Suppressor macrophage treated with lipopolysaccharide for 4 hours (primary cell): ENCODE measurements around the gene SHANK3.
"Not testable (repeated sequence)": the region's sequence is repeated elsewhere in the genome, so short reads cannot be mapped to it uniquely, and the experiment has no call there.

Experiments used
- DNase-seq: peaks from one replicate; pipeline ENCODE4 v3.0.0-alpha.2; 2020

Gene SHANK3

DNA sequence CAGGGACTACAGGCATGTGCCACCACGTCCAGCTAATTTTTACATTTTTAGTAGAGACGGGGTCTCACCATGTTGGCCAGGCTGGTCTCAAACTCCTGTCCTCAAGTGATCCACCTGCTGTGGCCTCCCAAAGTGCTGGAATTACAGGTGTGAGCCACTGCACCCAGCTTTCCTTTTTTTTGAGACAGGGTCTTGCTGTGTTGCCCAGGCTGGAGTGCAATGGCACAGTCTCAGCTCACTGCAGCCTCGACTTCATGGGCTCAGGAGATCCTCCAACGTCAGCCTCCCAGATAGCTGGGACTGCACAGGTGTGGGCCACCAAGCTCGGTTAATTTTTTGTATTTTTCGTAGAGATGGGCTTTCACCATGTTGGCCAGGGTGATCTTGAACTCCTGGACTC, 18.0 kb upstream of the SHANK3 start:
- not testable (repeated sequence) for DNase-seq

DNA sequence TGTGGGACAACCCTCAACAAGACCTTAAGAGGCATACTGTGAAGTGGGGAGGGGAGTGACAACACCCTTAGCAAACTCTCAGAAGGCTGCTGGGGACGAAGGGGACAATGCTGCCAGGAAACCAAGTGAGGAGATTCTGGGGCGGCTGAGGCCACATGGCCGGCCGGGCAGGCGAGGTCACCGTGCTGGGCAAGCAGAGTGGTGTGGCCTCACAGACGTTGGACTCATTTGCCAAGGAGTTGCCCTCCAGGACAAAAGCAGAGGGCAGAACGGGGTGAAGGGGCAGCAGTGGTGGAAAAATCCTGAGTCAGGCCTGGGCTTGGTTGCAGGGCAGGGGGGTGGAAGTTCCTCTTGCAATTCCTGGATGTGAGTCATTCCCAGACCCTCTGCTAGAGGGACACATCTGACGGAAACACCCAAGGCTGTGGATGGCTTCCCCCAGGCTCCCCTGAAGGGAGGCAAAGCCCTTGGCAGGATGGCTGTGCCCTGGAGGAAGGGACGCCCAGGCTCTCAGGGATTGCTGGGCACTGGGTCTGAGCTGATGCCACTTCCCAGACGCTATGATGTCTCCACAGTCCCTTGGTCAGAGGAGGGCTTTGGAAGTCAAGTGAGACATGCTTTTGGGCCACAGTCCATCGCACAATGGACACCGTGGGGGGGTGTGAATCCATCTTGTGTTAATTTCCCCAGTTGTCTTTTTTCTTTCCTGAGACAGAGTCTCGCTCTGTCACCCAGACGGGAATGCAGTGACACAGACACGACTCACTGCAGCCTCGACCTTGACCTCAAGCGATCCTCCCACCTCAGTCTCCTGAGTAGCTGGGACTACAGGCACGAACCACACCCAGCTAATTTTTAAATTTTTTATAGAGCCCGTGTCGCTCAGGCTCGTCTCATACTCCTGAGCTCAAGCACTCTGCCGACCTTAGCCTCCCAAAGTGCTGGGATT, 16.2 kb upstream of the SHANK3 start:
- DNase-seq = peak; percentile 60

DNA sequence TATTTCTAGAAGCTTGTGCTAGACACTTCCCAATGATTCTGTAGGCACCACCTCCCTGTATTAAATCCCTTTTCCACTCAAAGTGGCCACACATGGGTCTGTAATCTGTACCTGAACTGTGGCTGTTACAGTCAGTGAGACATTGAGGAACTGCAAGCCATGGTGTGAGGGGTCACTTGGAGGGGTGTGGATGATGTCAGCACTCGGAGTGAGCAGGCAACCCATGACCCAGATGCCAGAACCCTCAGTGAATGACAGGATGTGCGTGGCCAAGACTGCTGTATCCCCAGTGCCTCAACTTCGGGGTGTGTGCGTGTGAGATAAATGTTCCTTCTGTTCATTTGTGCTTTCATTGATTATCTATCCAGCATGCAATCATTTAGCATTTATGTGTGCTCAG, 14.7 kb upstream of the SHANK3 start:
- peak; percentile 26 for DNase-seq

DNA sequence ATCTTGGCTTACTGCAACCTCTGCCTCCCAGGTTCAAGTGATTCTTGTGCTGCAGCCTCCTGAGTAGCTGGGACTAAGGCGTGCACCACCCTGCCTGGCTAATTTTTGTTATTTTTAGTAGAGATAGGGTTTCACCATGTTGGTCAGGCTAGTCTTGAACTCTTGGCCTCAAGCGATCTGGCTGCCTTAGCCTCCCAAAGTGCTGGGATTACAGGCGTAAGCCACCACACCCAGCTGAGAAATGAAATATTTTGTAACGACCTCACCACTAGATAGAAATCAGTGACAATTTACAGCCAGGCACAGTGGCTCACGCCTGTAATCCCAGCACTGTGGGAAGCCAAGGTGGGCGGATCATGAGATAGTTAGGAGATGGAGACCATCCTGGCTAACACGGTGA, 12.9 kb upstream of the SHANK3 start:
- not testable (repeated sequence) for DNase-seq

DNA sequence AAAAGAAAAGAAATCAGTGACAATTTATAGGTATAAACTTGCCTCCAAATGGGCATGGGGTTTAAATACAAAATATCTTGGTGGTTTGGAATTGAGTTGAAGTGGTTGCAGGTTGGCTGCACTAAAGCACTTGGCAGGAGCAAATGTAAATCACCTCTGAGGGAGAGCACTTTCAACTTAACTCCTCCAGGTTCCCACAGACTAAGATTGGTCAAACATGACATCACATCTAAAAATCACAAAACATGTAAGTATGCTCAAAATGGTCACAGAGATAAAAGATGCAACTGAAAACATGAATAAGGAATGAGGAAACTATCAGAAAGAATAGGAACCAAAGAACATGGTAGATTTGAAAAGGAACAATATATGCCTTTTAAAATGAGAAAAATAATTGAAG, 12.3 kb upstream of the SHANK3 start:
- no peak for DNase-seq

DNA sequence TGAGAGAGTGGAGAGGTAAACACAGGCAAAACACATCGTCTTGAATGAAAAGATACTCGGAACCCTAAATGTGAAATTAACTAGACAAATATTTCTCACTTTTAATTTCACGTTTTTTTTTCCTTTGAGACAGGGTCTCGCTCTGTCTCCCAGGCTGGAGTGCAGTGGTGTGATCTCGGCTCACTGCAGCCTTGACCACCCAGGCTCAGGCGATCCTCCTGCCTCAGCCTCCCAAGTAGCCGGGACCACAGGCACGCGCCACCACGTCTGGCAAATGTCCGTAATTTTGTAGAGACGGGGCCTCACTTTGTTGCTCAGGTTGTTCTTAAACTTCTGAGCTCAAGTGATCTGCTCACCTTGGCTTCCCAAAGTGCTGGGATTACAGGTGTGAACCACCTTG, 7.4 kb upstream of the SHANK3 start:
- no peak for DNase-seq

DNA sequence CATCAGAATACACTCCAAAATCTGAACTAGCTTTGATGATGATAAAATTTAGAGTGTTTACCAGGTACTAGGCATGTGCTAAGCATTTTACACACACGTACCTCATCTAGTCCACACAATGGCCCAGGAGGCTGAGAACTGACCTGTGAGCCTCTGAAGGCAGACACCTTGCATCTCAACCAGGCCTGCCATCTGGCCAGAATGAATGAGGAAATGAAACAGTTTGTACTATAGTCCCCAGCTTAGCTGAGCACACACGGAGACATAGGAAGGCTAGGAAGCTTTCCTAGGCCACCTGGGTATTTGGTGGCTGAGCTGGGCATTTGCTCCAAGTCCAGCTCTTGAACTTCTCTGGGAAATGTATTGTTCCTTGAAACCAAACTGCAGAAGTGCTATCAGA, 6.9 kb upstream of the SHANK3 start:
- DNase-seq = no peak

DNA sequence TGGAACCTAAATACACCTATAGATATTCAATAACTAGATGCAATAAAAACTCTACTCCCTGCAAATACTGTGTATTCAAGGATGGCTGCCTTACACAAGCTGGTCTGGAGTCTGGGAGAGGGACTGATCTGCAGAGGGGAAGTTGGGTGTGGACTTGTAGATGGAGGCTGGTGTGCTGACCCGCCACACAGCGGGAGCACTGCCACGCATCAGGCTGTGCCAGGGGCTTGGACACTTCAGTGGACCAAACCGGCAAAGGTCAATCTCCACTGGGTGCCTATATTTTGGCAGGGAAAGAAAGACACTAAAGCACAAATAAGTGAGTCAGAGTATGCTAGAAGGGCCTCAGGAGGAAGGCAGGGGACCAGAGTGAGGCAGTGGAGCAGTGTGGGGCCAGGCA, 2.1 kb upstream of the SHANK3 start:
- no peak for DNase-seq

DNA sequence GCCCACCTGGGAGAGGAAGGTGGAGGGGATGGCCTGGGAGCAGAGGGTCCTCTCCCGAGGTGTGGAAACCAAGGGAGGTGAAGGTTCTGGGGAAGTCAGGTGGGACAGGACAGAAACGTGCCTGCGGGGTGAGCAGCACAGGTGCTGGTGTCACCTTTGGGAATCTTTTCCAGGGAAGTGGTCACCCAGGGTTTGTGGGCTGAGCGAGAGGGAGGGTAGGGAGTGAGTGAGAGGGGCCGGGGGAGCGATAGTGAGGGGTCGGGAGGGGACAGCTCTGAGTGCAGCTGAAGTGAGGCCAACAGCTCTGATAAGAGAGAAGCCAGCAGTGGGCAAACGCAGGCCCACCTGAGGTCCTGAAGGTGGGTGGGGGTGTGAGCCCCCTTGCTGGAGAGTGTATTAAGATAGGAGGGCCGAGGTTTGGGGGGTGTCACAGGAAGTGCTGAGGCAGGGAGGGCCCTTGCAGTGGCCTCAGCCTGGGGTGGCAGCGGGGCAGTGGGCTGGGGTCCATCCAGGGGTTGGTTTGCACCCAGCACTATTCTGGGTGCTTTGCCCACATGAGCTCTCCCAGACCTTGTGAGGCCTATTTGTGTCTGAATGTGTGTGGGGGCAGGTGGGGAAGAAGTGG, 1.6 kb upstream of the SHANK3 start:
- no peak for DNase-seq

DNA sequence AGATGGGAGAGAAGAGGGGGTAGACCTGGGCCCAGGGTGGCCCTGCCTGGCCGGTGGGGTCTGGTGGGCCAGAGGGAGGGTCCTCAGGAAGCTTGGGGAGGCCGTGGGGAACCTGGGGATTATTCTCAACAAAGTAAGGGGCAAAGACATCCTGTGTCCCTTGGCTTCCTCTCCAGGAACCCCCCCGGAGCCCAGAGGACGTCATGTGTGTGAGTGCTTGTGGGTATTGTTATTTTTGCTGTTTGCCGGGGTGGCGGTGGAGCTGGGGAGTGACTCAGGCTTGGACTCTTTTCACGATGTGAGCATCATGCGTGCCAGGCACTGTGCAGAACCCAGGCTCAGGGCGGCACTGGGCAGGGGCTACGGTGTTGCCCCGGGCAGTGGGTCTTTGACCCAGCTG, 982 bp upstream of the SHANK3 start:
- DNase-seq = no peak

DNA sequence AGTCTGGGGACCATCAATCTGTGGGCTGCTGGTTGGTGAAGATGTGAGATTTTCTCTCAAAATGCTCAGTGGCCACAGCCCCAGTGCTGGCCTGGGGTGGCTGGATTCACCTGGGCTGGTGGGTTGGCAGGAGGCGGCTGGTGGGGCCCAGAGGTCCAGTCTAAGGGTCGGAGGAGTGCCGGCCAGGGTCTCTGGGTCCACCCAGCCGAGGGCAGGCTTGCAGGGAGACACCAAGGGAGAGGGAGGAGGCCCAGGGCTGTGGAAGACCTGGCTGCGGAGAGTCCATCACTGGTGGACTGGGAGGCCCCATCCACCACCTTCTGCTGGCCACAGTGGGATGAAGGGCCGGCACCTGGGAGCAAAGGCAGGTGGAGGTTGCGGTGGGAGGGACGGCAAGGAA, 582 bp upstream of the SHANK3 start:
- DNase-seq = no peak

DNA sequence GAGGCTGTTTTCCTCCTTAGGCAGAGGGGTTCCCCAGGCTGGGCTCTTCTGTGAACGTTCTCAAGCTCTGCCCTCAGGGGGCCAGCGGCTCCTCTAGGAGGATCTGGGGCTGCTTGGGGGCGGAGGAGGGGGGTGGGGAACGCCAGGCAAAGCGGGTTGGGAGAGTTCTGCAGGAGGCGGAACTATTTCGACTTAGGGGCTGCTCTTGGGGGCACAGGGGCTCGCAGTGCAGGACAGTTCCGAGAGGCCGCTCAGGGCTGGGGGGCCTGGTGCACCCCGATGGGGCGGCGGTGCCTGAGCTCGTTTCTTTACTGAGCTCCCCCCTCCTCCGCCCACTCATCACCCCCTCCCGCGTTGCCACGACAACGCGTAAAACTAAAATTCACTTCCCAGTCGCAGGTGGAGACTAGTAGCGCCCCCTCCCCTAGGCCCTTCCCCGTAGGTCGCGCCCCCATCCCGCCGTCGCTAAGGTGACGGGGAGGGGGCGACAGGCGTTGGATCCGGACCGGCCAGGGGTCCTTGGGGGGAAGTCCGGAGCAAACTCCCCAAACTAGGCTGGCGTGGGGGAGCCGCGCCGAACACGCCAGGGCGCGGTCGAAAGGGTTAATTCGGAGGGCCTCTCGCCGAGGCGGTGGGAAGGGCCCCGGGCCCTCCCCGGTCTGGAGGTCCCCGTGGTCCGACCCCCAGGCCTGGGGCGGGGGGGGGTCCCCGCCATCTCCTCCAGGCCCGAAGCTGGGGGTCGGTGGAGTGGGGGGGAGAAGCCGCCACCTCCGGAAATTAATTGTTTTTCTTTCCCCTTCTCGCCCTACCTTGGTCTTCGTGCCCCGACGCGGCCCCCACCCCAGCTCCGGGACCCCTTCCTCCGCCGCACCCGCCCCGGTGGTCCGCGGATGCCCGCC, 857 bp downstream of the SHANK3 start:
- DNase-seq = no peak

DNA sequence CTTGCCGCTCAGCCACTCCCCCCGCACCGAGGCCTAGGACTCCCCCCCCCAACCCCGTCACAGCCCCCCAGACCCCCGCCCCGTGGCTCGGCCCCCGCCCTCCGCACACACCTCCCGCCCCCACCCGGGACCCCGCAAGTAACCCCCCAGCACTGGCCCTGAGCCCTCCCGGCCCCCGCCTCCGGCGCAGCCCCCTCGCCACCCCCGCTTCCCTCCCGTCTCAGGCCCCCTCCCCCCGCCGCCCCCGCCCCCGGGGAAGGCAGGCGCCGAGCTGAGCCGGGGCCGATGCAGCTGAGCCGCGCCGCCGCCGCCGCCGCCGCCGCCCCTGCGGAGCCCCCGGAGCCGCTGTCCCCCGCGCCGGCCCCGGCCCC, 1.5 kb downstream of the SHANK3 start:
- no peak for DNase-seq

DNA sequence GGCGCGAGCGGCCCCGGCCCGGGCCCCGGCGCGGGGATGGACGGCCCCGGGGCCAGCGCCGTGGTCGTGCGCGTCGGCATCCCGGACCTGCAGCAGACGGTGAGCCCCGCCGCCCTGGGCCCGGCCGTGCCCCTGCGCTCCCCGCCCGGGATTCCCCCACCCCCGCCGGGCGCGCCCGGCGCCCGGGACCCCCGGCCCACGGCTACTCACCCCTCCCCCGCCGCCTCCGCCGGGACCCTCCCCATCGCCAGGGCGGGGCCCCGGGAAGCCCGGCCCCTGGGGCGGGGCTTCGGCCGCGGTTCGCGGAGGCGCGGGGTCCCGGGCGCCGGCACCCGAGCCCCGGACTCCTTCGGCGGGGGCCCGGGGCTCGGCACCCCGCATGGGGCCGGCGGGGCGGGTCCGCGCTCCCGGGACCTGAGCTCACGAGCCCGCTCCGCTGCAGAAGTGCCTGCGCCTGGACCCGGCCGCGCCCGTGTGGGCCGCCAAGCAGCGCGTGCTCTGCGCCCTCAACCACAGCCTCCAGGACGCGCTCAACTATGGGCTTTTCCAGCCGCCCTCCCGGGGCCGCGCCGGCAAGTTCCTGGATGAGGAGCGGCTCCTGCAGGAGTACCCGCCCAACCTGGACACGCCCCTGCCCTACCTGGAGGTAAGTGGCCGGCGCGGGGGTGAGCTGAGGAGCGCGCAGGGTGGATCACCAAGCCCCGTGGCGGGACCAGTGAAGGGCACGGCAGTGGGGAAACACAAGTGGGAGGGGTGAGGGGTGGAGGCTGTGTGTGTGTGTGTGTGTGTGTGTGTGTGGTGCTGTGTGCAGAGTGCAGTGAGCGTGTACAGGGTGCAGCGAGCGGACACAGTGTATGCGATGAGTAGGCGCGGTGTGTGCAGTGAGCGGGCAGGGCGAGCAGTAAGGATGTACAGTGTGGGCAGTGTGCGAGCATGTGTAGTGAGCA, 2.3 kb downstream of the SHANK3 start:
- DNase-seq = no peak

DNA sequence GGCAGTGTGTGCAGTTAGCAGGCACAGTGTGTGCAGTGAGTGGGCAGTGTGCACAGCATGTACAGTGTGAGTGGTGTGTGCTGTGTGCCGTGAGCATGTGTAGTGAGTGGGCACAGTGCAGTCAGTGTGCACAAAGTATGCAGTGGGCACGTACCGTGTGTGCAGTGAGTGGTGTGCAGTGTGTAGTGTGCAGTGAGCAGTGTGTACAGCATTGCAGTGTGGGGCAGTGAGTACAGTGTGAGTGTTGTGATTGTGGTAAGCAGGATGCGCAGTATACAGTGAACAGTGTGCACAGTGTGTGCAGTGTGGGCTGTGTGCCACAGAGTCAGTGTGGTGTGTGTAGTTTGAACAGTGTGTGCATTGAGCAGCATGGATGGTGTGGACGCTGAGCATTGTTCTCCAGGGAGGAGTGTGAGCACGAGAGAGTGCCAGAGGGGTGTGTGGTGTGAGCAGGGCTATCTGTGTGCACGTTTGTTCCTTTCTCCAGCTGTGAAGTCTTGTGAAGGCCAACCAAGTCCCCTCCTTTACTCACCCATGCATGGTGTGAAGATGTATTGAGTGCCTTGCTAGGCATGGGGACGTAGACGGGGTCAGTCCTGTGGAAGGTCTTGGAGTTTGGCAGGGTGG, 3.0 kb downstream of the SHANK3 start:
- DNase-seq = no peak

DNA sequence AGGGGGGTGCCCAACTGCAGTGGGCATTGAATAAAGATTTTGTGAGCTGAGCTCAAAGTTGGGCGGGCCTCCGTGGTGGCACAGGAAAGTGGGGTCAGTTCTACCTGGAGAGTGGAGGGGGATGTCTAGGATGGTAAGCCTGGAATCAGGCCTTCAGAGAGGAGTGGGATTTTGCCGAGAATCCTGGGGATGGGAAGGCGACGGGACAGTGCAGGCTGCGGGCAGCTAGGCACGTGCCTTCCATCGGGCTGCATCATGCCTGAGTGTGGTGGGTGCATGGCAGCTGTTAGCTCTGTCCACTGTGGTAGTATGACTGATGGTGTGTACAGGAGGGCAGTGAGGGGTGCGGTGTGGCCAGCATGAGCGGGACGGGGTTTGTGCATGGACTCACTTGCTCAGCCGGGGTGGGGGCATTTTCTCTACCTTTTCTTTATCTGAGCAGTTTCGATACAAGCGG, 3.6 kb downstream of the SHANK3 start:
- DNase-seq = no peak

DNA sequence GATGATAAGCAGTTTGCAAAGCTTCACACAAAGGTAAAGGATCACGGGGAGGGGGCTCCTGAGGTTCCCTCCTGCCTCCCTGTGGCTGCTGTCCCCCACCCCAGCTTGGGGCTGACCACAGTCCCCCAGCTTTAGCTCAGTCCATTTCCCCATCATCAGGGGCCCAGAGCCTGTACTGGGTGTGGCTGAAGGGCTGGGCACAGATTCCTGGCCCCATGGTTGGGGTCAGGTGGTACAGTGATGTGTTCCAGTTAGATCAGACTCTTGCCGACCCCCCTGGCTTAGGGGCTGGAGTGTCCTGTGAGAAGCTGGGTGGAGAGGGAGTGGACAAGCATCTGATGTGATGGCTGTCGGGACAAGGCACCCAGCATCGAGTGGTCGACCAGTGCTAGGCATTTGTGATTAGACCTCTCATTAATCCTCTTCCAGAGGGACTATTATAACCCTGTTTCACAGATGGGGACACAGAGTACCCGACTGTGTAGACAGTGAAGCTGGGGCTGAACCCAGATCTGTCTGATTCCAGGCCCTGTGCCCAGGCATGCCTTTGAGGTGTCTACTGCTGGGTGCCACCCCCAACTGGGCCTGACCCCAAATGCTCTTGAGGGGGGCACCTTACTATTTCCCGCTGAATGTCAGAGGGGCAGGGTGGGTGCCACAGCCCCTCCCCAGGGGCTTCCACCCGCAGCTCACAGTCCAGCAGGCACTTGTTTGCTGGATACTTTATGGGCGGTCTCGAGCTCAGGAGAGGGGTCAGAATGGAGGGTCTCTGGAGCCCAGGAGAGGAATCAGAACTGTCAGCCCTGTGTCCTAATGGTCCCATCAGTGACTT, 4.3 kb downstream of the SHANK3 start:
- DNase-seq = no peak

DNA sequence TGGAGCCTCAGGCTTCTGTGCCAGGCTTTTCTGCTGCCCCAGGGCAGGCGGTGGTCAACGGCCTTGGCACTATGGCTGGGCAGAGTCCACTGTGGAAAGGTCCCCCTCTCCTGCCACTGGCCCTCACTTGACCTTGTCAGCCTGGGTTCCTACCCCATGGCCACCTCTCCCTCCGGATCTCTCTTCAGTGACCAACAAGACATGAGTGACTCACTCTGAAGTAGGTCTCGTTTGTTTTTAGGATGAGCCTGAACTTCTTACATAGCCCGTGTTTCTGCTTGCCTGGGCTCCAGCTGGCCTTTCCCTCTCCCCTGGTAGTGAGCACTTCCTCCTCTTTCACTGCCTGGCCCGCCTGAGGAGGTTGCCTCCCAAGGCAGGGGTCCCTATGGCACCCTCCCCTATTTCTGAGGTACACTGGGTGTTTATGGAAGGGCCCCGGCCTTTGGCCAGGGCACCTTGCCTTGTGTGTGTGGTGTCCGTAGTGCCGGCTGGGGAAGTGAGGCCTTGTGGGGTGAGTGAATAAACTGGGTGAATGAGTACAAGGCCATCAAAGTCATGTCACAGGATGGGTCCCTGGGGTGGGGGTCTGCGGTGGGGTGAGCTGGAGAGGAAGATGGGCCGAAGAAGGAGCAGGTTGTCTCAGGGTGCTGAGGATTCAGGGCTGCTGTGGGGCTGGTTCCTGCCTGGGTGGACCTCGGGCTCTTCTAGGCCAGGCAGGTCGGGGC, 5.0 kb downstream of the SHANK3 start:
- DNase-seq = no peak

DNA sequence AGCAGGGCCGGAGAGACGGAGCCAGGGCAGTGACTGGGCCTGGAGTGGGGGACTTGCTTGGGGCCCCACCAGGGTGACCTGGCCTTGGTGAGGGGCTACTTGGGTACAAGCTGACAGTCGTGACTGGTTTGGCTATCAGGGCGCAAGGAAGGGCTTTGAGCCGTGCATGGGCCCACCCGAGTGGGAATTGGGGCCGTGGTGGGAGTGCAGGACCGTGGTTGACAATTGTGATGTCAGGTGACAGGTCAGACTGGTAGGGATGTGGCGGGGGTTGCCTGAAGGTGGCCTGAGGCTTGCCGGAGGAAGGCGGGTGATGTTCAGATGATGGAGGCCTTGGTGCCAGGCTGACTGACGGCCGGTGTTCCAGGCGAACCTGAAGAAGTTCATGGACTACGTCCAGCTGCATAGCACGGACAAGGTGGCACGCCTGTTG, 5.6 kb downstream of the SHANK3 start:
- DNase-seq = no peak
